ENCODE results near the gene ESYT2. TPM values are rescaled to one million over a fixed set of nuclear protein-coding genes. Genes with fewer than 3 reads are reported as not detected.

The ESYT2 gene
- total and polyA plus RNA-seq, 9 of the 15 experiments (the other 6 are each of a cell fraction or from before 2014, with no cell fraction given): 5.8 to 86.9 (median 64.7) TPM

- TF ChIP-seq UBTF (IDR thresholded peaks at IDR 0.05; ENCODE audit: borderline replicate concordance in 1 of 2, low read depth in 2 of 2, low read length in 2 of 2): peak; percentile 88 to 90; a peak in 3 of 4 replicates
- no peak for TF ChIP-seq MED1 (CRISPR knock-in tag; IDR thresholded peaks at IDR 0.05; ENCODE audit: borderline replicate concordance)
- TF ChIP-seq BDP1 (IDR thresholded peaks at IDR 0.05; ENCODE audit: insufficient read depth, insufficient read length): no peak
- no peak for TF ChIP-seq CBFA2T3 (IDR thresholded peaks at IDR 0.05)
- no peak for TF ChIP-seq NFYB (IDR thresholded peaks at IDR 0.05; ENCODE audit: extremely low read depth, insufficient read length)
- no peak for TF ChIP-seq MBD2 (IDR thresholded peaks at IDR 0.05; ENCODE audit: borderline replicate concordance, low read depth)
- TF ChIP-seq ZNF707 (CRISPR knock-in tag; conservative IDR thresholded peaks at IDR 0.05): no peak
- TF ChIP-seq MNT (conservative IDR thresholded peaks at IDR 0.05): peak in 1 of 2 experiments; percentile 23; a peak in 3 of 4 replicates
- no peak for TF ChIP-seq ZNF124 (CRISPR knock-in tag; IDR thresholded peaks at IDR 0.05)
- peak; percentile 44; the same call in 1 of the 2 replicates for TF ChIP-seq SP1 (CRISPR knock-in tag; IDR thresholded peaks at IDR 0.05)
- TF ChIP-seq SMAD3 (CRISPR knock-in tag; conservative IDR thresholded peaks at IDR 0.05): no peak
- no peak for TF ChIP-seq ESRRB (CRISPR knock-in tag; IDR thresholded peaks at IDR 0.05; ENCODE audit: borderline replicate concordance)
- TF ChIP-seq NR2F6 (CRISPR knock-in tag; IDR thresholded peaks at IDR 0.05): no peak
- TF ChIP-seq ZC3H4 (CRISPR knock-in tag; IDR thresholded peaks at IDR 0.05; ENCODE audit: borderline replicate concordance): no peak
- peak; percentile 71 for TF ChIP-seq RBFOX2 (IDR thresholded peaks at IDR 0.05; ENCODE audit: low read depth, low read length)
- no peak for TF ChIP-seq CGGBP1 (CRISPR knock-in tag; IDR thresholded peaks at IDR 0.05)
- TF ChIP-seq KLF16 (IDR thresholded peaks at IDR 0.05): no peak
- TF ChIP-seq POLR2H (tag; IDR thresholded peaks at IDR 0.05; ENCODE audit: low read depth): no peak
- TF ChIP-seq NFATC3 (IDR thresholded peaks at IDR 0.05): no peak
- no peak for TF ChIP-seq NFE2 (IDR thresholded peaks at IDR 0.05; ENCODE audit: low read depth)
- no peak for TF ChIP-seq ZBTB43 (CRISPR knock-in tag; IDR thresholded peaks at IDR 0.05)
- TF ChIP-seq KDM2B (CRISPR knock-in tag; IDR thresholded peaks at IDR 0.05): 0 out of 2 replicates have a peak, but pooled peaks have one; percentile 78
Observed at GRCh38 chr7:158828133-158829020, 932 bp downstream of the ESYT2 start (continued).

Data from K562 (cell line).